NCI-H1092 (cell line): ENCODE measurements around the gene IL15.

Experiments
- DNase-seq: peaks from one replicate; lab custom pipeline; 2025; lab: John Stamatoyannopoulos, UW

Gene IL15

DNA sequence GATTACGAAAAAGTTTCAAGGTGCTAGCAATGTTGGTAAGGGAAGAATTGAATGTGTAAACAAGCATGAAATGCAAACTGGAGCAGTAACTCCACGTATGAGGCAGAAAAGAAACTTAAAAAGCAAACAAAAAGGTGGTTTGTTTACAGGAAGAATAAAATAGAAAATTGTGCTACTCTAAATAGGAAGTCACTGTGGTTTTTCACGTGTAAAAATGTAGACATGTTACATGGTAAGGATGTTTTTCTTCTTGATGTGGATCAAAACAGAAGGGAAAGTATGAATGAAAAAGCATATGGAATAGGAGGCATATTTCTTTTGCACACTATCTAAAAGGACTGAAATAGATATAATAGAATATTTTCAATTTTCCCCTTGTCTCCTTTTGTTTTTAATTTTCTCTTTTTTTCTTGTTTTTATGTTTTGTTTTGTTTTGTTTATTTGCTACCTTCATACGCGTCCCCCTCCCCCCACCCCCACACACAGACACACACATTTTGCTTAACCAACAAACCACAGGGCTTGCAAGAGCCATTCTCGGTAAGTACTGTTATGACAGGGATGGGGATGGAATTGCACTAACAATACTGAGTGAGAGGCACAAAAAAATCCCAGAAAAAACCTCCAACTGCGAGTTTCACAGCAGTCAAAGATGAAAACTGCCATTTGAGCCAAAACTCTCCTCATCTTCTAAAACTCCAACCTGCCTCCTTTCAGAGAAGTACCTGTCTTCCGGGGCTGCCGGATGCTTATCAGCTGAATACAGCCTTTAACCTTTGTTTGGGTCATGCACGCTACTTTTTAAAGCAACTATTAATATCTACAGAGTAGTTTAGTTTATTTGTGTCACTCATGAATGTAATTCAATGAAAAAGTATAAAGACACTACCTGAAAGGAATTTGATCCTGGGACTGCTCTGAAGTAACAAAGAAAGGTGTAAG lies 135.8 kb downstream of the IL15 start:
- DNase-seq, result no peak

DNA sequence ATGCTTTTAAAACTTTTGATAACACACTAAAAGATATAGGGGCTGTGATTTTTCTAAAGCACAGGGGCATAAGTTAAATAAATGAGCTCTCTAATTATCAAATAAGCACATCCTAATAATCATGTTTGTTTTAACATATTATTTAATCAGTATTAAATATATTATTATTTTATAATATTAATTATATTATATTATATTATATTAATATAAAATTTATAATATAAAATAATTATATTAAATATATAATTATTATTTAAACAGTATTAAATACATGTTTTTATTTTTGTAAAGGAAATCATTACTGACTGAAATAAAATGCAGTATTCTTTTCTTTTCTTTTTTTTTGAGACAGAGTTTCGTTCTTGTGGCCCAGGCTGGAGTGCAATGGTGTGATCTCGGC lies 136.5 kb downstream of the IL15 start:
- no peak for DNase-seq

DNA sequence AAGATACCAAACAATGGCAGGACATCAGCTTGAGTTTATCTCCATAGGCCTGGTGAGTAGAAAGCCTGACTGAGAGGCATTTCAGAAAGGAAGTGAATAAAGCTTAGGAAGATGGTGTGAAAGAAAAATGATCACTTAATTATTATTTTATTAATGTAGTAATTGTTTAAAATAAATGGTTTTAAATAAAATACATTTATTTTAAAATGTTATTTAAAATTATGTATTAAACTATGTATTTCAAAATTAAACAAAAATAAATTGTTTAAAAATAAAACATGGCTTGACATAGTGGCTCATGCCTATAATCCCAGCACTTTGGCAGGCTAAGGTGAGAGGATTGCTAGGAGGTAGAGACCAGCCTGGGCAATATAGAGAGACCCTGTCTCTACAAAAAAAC lies 145.8 kb downstream of the IL15 start:
- no peak for DNase-seq
